Measurements from ENCODE around the gene PRR9. TPM values are rescaled to one million over a fixed set of nuclear protein-coding genes. Genes with fewer than 3 reads are reported as not detected.

The PRR9 gene
- total RNA-seq, 2 experiments from 2014 or later = not detected

GRCh38 chr1:153206631-153207030, 10.8 kb upstream of the PRR9 start:
- Histone ChIP-seq H2AFZ (ENCODE audit: low read length) (no peak overlapping the region), H3K9me2 (ENCODE audit: insufficient read depth, low read length) (no peaks in the 10 kb centered on the region), H3K36me3 (ENCODE audit: insufficient read depth, low read length) (no peaks in the 10 kb centered on the region), H3K4me3 (ENCODE audit: low read depth, low read length, poor library complexity, severe bottlenecking) (no peak overlapping the region), H3K4me2 (ENCODE audit: low read length) (no peak overlapping the region), H3K4me1 (ENCODE audit: insufficient read depth, low read length, poor library complexity, severe bottlenecking) (no peaks in the 10 kb centered on the region), H4K20me1 (ENCODE audit: insufficient read depth, low read length) (no peaks in the 10 kb centered on the region), H3K79me2 (ENCODE audit: insufficient read depth, low read depth, low read length) (no peaks in the 10 kb centered on the region), H3K27ac (ENCODE audit: low read depth, low read length, poor library complexity, severe bottlenecking) (no peak overlapping the region), H3K9me3 (ENCODE audit: low read length) (no peaks in the 10 kb centered on the region)
- CTCF ChIA-PET (ENCODE audit: unreplicated experiment) = no interaction called here
- no peak for DNase-seq (ENCODE audit: low spot score)
- intact Hi-C loops (cut with micrococcal nuclease; ENCODE audit: unreplicated experiment) = no loop called here
- POLR2A ChIA-PET = interaction anchor here (0.8 kb wide), 1 partner anchor 11 kb away, joined by 3 read pairs; no protein-coding TSS in a partner anchor
- no peak for TF ChIP-seq CTCF (conservative IDR thresholded peaks at IDR 0.05; ENCODE audit: low read length)
- no peak for TF ChIP-seq EZH2phosphoT487 (IDR thresholded peaks at IDR 0.05; ENCODE audit: borderline replicate concordance, low read depth, low read length)
- no TSS peak for BruUV-seq (replicated peaks)

GRCh38 chr1:153210206-153210605, 7.2 kb upstream of the PRR9 start:
- Histone ChIP-seq H4K20me1 (ENCODE audit: insufficient read depth, low read length) (no peaks in the 10 kb centered on the region), H2AFZ (ENCODE audit: low read length) (no peak overlapping the region), H3K36me3 (ENCODE audit: insufficient read depth, low read length) (no peaks in the 10 kb centered on the region), H3K4me3 (ENCODE audit: low read depth, low read length, poor library complexity, severe bottlenecking) (no peak overlapping the region), H3K9me2 (ENCODE audit: insufficient read depth, low read length) (no peaks in the 10 kb centered on the region), H3K27ac (ENCODE audit: low read depth, low read length, poor library complexity, severe bottlenecking) (no peak overlapping the region), H3K4me1 (ENCODE audit: insufficient read depth, low read length, poor library complexity, severe bottlenecking) (no peaks in the 10 kb centered on the region), H3K79me2 (ENCODE audit: insufficient read depth, low read depth, low read length) (no peaks in the 10 kb centered on the region), H3K9me3 (ENCODE audit: low read length) (no peaks in the 10 kb centered on the region), H3K4me2 (ENCODE audit: low read length) (no peak overlapping the region)
- ChIA-PET POLR2A (no interaction called here), CTCF (ENCODE audit: unreplicated experiment) (no interaction called here)
- DNase-seq (ENCODE audit: low spot score) = no peak
- no TSS peak for BruUV-seq (replicated peaks)
- intact Hi-C loops (cut with micrococcal nuclease; ENCODE audit: unreplicated experiment) = no loop called here
- TF ChIP-seq EZH2phosphoT487 (IDR thresholded peaks at IDR 0.05; ENCODE audit: borderline replicate concordance, low read depth, low read length) = no peak
- no peak for TF ChIP-seq CTCF (conservative IDR thresholded peaks at IDR 0.05; ENCODE audit: low read length)

- no peaks in the 10 kb centered on the region for H3K36me3 ChIP-seq (ENCODE audit: insufficient read depth, low read length)
- H3K4me1 ChIP-seq (ENCODE audit: insufficient read depth, low read length, poor library complexity, severe bottlenecking) = no peaks in the 10 kb centered on the region
- no peaks in the 10 kb centered on the region for H3K9me2 ChIP-seq (ENCODE audit: insufficient read depth, low read length)
- no peak overlapping the region for H2AFZ ChIP-seq (ENCODE audit: low read length)
- no TSS peak for BruUV-seq (replicated peaks)
- no peaks in the 10 kb centered on the region for H3K79me2 ChIP-seq (ENCODE audit: insufficient read depth, low read depth, low read length)
- ChIA-PET POLR2A (no interaction called here), CTCF (ENCODE audit: unreplicated experiment) (no interaction called here)
- DNase-seq (ENCODE audit: low spot score) = no peak
- H4K20me1 ChIP-seq (ENCODE audit: insufficient read depth, low read length) = no peaks in the 10 kb centered on the region
- no peak overlapping the region for H3K4me2 ChIP-seq (ENCODE audit: low read length)
- intact Hi-C loops (cut with micrococcal nuclease; ENCODE audit: unreplicated experiment) = no loop called here
- H3K4me3 ChIP-seq (ENCODE audit: low read depth, low read length, poor library complexity, severe bottlenecking) = no peak overlapping the region
- H3K27ac ChIP-seq (ENCODE audit: low read depth, low read length, poor library complexity, severe bottlenecking) = no peak overlapping the region
- no peaks in the 10 kb centered on the region for H3K9me3 ChIP-seq (ENCODE audit: low read length)
- TF ChIP-seq EZH2phosphoT487 (IDR thresholded peaks at IDR 0.05; ENCODE audit: borderline replicate concordance, low read depth, low read length) (no peak), CTCF (conservative IDR thresholded peaks at IDR 0.05; ENCODE audit: low read length) (no peak)
These were observed 5.2 kb upstream of the PRR9 start for GRCh38 chr1:153212201-153212600.

Measured in OCI-LY7 (cell line).